Left ventricle myocardium inferior (tissue), 1 donor: ENCODE data around the gene PTGS1. TPM values are rescaled to one million over a fixed set of nuclear protein-coding genes. Genes with fewer than 3 reads are reported as not detected.

Experiments used
- DNase-seq: peaks from one replicate; pipeline ENCODE4 v3.0.0-alpha.2; 2020
- H3K27ac ChIP-seq: fragments of 200-600 bp; replicated peaks from 2 replicates; pipeline ENCODE4 v1.8.0; 2021
- H3K27me3 ChIP-seq: fragments of 200-600 bp; 2 replicates; pipeline ENCODE4 v1.8.0; 2021; ENCODE audit warnings: low read depth
- H3K36me3 ChIP-seq: fragments of 200-600 bp; 2 replicates; pipeline ENCODE4 v1.8.0; 2021
- H3K4me1 ChIP-seq: fragments of 200-600 bp; 2 replicates; pipeline ENCODE4 v1.8.0; 2021
- H3K4me3 ChIP-seq: fragments of 200-600 bp; 2 replicates; pipeline ENCODE4 v1.8.0; 2021; ENCODE audit warnings: mild to moderate bottlenecking, moderate library complexity
- H3K9me3 ChIP-seq: fragments of 200-600 bp; replicated peaks from 2 replicates; pipeline ENCODE4 v1.8.0; 2021
- CTCF ChIP-seq: fragments of 200-600 bp; IDR thresholded peaks from 2 replicates; pipeline ENCODE4 v1.8.0; 2021; ENCODE audit warnings: antibody characterized with exemption, mild to moderate bottlenecking, borderline replicate concordance
- intact Hi-C: fragments of 100-400 bp; cut with micrococcal nuclease; formaldehyde crosslinking; loops from one replicate; pipeline ENCODE4 v1.11.0; 2022
- total RNA-seq: library from RNA; stranded (reverse); fragmentation: NEBNext Ultra II Directional; extraction: Animal tissue kit (Norgen Biotek cat#: 25700); gene quantifications from one replicate; pipeline ENCODE4 v1.2.1, GENCODE V29; 2021
- donor health status: DM: no; HTN: yes; CAD: no; lungs with severe emphysema.

Gene PTGS1
- total RNA-seq, 1 donor from 2014 or later: 6.7 TPM

GRCh38 chr9:122339579-122339978, 31.2 kb upstream of the PTGS1 start:
- Histone ChIP-seq H3K27me3 (no peaks in the 10 kb centered on the region), H3K36me3 (no peaks in the 10 kb centered on the region), H3K27ac (peak overlapping the region; percentile 63), H3K9me3 (no peaks in the 10 kb centered on the region), H3K4me1 (peaks cover 21% of the 10 kb centered on the region), H3K4me3 (no peak overlapping the region)
- DNase-seq: no peak
- intact Hi-C loops: no loop called here
- TF ChIP-seq CTCF: no peak

- no peak for DNase-seq
- no peak for TF ChIP-seq CTCF
- H3K9me3 ChIP-seq: no peaks in the 10 kb centered on the region
- H3K4me3 ChIP-seq: no peak overlapping the region
- peaks cover 21% of the 10 kb centered on the region for H3K4me1 ChIP-seq
- H3K27me3 ChIP-seq: no peaks in the 10 kb centered on the region
- no peaks in the 10 kb centered on the region for H3K36me3 ChIP-seq
- intact Hi-C loops: loop anchor here (10.0 kb wide), 1 partner anchor 85 kb away; no protein-coding TSS in a partner anchor
- peak overlapping the region; percentile 63 for H3K27ac ChIP-seq
Measured at GRCh38 chr9:122340161-122340560, 30.7 kb upstream of the PTGS1 start.

GRCh38 chr9:122342323-122343050, 28.3 kb upstream of the PTGS1 start:
- H3K4me3 ChIP-seq: no peak overlapping the region
- intact Hi-C loops: loop anchor here (10.0 kb wide), 1 partner anchor 88 kb away; no protein-coding TSS in a partner anchor
- no peaks in the 10 kb centered on the region for H3K27me3 ChIP-seq
- H3K27ac ChIP-seq: no peak overlapping the region
- no peaks in the 10 kb centered on the region for H3K36me3 ChIP-seq
- no peak for DNase-seq
- no peak for TF ChIP-seq CTCF
- H3K9me3 ChIP-seq: no peaks in the 10 kb centered on the region
- H3K4me1 ChIP-seq: peaks cover 33% of the 10 kb centered on the region

- Histone ChIP-seq H3K4me3 (peak overlapping the region; percentile 67), H3K4me1 (peaks cover 27% of the 10 kb centered on the region), H3K27me3 (no peaks in the 10 kb centered on the region), H3K27ac (peak overlapping the region; percentile 83), H3K9me3 (no peaks in the 10 kb centered on the region), H3K36me3 (no peaks in the 10 kb centered on the region)
- intact Hi-C loops: loop anchor here (10.0 kb wide), 1 partner anchor 92 kb away; no protein-coding TSS in a partner anchor
- DNase-seq: peak; percentile 63
- peak; percentile 21 for TF ChIP-seq CTCF
Measured at GRCh38 chr9:122346478-122347347, 24.1 kb upstream of the PTGS1 start.
